CD8-positive, alpha-beta memory T cell (primary cell): Measurements from ENCODE around the gene PHC2. TPM values are rescaled to one million over a fixed set of nuclear protein-coding genes. Genes with fewer than 3 reads are reported as not detected.

Experiments used
- CTCF ChIA-PET: fragments of 350-600 bp; sonication (Branson Sonifier 250); formaldehyde crosslinking; loops from one replicate; lab custom pipeline; 2021; ENCODE audit warnings: antibody characterized with exemption; lab: Charles Lee
- POLR2A ChIA-PET: fragments of 350-600 bp; sonication (Branson Sonifier 250); formaldehyde crosslinking; loops from one replicate; lab custom pipeline; 2021; ENCODE audit warnings: antibody characterized with exemption; lab: Charles Lee
- DNase-seq, 5 donors: peaks; one replicate each; pipeline versions ENCODE4 v3.0.0 to v3.0.0-alpha.2; 2020 to 2022; ENCODE audit warnings: mixed read lengths in 1 of 5
- H3K27ac ChIP-seq: one replicate; pipeline ENCODE4 v1.7.0; 2013; ENCODE audit warnings: low read depth, mild to moderate bottlenecking, low read length, moderate library complexity
- H3K27me3 ChIP-seq: 2 replicates; pipeline ENCODE4 v1.7.0; 2013; ENCODE audit warnings: low read length, mild to moderate bottlenecking; ENCODE audit not compliant: insufficient read depth, poor library complexity, severe bottlenecking
- H3K36me3 ChIP-seq: 2 replicates; pipeline ENCODE4 v1.7.0; 2013; ENCODE audit warnings: mild to moderate bottlenecking, low read length, moderate library complexity; ENCODE audit not compliant: insufficient read depth
- H3K4me1 ChIP-seq: 2 replicates; pipeline ENCODE4 v1.7.0; 2013; ENCODE audit warnings: mild to moderate bottlenecking, low read length, moderate library complexity; ENCODE audit not compliant: insufficient read depth
- H3K4me3 ChIP-seq: 2 replicates; pipeline ENCODE4 v1.7.0; 2013; ENCODE audit warnings: mild to moderate bottlenecking, low read length
- H3K9me3 ChIP-seq: 2 replicates; pipeline ENCODE4 v1.7.0; 2013; ENCODE audit warnings: mild to moderate bottlenecking, low read length
- H3K27ac Mint-ChIP-seq, 8 donors: one replicate each; pipeline ENCODE4 v1.8.0; 2020 to 2021; ENCODE audit warnings: mixed read lengths in 8 of 8, mild to moderate bottlenecking in 6 of 8, inconsistent platforms in 3 of 8, moderate library complexity in 3 of 8
- H3K27me3 Mint-ChIP-seq, 2 donors: one replicate each; pipeline ENCODE4 v1.8.0; 2020 to 2021; ENCODE audit warnings: mixed read lengths in 2 of 2, mild to moderate bottlenecking in 1 of 2, moderate library complexity in 1 of 2
- H3K36me3 Mint-ChIP-seq, 3 donors: one replicate each; pipeline ENCODE4 v1.8.0; 2020 to 2021; ENCODE audit warnings: mixed read lengths in 3 of 3, inconsistent platforms in 1 of 3, mild to moderate bottlenecking in 1 of 3
- H3K4me1 Mint-ChIP-seq, 3 donors: one replicate each; pipeline ENCODE4 v1.8.0; 2020 to 2021; ENCODE audit warnings: mixed read lengths in 3 of 3, inconsistent platforms in 1 of 3, mild to moderate bottlenecking in 1 of 3
- H3K4me3 Mint-ChIP-seq, 7 donors: one replicate each; pipeline ENCODE4 v1.8.0; 2020 to 2021; ENCODE audit warnings: mixed read lengths in 7 of 7, mild to moderate bottlenecking in 6 of 7, moderate library complexity in 4 of 7, inconsistent platforms in 2 of 7
- H3K9me3 Mint-ChIP-seq, 5 donors: one replicate each; pipeline ENCODE4 v1.8.0; 2020 to 2022; ENCODE audit warnings: mixed read lengths in 5 of 5, mild to moderate bottlenecking in 3 of 5, moderate library complexity in 2 of 5, inconsistent platforms in 1 of 5
- polyA plus RNA-seq: library from polyadenylated mRNA; unstranded; fragments of 300-500 nt; fragmentation: Illumina TruSeq; gene quantifications from one replicate; pipeline ENCODE4 v1.2.3, GENCODE V29; 2021
- total RNA-seq, 2 experiments: library from RNA; stranded (reverse); gene quantifications; one replicate each; pipeline ENCODE4 v1.2.3, GENCODE V29; 2021

Gene PHC2
- 10 to 100 TPM; 25.5 to 25.8 TPM for total RNA-seq
- polyA plus RNA-seq, result 34.2 TPM

GRCh38 chr1:33430692-33431593 lies at the start of gene PHC2:
TSS of gene PHC2 (minus strand) at chr1:33431095. CDS start at chr1:33375539, 55,556 bp downstream.
- CTCF ChIA-PET, result interaction anchor here (1.0 kb wide), 1 partner anchor 79 kb away, joined by 3 read pairs; no protein-coding TSS in a partner anchor
- Histone ChIP-seq H3K9me3 (no peaks in the 10 kb centered on the region), H3K4me3 (peak within 1 kb of the TSS; percentile 21), H3K27ac (no peak within 1 kb of the TSS), H3K36me3 (no peaks in the 10 kb centered on the region), H3K27me3 (peaks cover 32% of the 10 kb centered on the region), H3K4me1 (peaks cover 10% of the 10 kb centered on the region)
- Mint-ChIP-seq H3K9me3 (no peaks in the 10 kb centered on the region), H3K27ac (peak within 1 kb of the TSS in 7 of 8 donors; percentile 19 to 82 (median 68)), H3K36me3 (peaks cover 0 to under 1% (median 0%) of the 10 kb centered on the region in 3 donors), H3K4me1 (peaks cover 4 to 5% (median 5%) of the 10 kb centered on the region in 3 donors), H3K4me3 (peak within 1 kb of the TSS; percentile 22 to 89 (median 74)), H3K27me3 (peaks cover 5 to 10% of the 10 kb centered on the region in 2 donors)
- POLR2A ChIA-PET, result no interaction called here
- DNase-seq, result peak; percentile 77 to 94 (median 91)

GRCh38 chr1:33477451-33477850 lies 46.6 kb upstream of the PHC2 start:
- H3K27me3 ChIP-seq, result no peaks in the 10 kb centered on the region
- CTCF ChIA-PET, result no interaction called here

GRCh38 chr1:33473900-33474299 lies 43.0 kb upstream of the PHC2 start:
- DNase-seq, result no peak
- Mint-ChIP-seq H3K27me3 (no peaks in the 10 kb centered on the region), H3K4me1 (peaks cover 27 to 34% (median 33%) of the 10 kb centered on the region in 3 donors), H3K4me3 (peak overlapping the region in 2 of 7 donors; percentile 35 to 87), H3K36me3 (peaks cover 0 to 2% (median 0%) of the 10 kb centered on the region in 3 donors), H3K27ac (peak overlapping the region in 5 of 8 donors; percentile 2 to 99 (median 74)), H3K9me3 (no peaks in the 10 kb centered on the region)
- Histone ChIP-seq H3K4me3 (no peak overlapping the region), H3K9me3 (no peaks in the 10 kb centered on the region), H3K27me3 (no peaks in the 10 kb centered on the region), H3K27ac (no peak overlapping the region), H3K36me3 (no peaks in the 10 kb centered on the region), H3K4me1 (peaks cover 15% of the 10 kb centered on the region)
- ChIA-PET CTCF (no interaction called here), POLR2A (no interaction called here)

More at GRCh38 chr1:33477451-33477850, 46.6 kb upstream of the PHC2 start:
- Mint-ChIP-seq H3K4me3 (no peak overlapping the region), H3K27ac (peak overlapping the region in 1 of 8 donors; percentile 5), H3K36me3 (peaks cover 0 to 25% (median 7%) of the 10 kb centered on the region in 3 donors), H3K4me1 (peaks cover 12 to 14% (median 13%) of the 10 kb centered on the region in 3 donors), H3K9me3 (no peaks in the 10 kb centered on the region), H3K27me3 (no peaks in the 10 kb centered on the region)
- Histone ChIP-seq H3K4me3 (no peak overlapping the region), H3K4me1 (peaks cover 6% of the 10 kb centered on the region), H3K27ac (no peak overlapping the region), H3K36me3 (no peaks in the 10 kb centered on the region), H3K9me3 (no peaks in the 10 kb centered on the region)
- no peak for DNase-seq
- POLR2A ChIA-PET, result no interaction called here

GRCh38 chr1:33472269-33472980 lies 41.5 kb upstream of the PHC2 start, which contains the start of gene ZSCAN20:
TSS of gene ZSCAN20 (plus strand) at chr1:33472645. CDS start at chr1:33479289, 6,644 bp downstream.
- peak within 1 kb of the TSS; percentile 62 to 98 (median 93) for H3K4me3 Mint-ChIP-seq
- H3K27ac ChIP-seq, result no peak within 1 kb of the TSS

GRCh38 chr1:33471416-33471815 lies 40.5 kb upstream of the PHC2 start:
- ChIA-PET POLR2A (no interaction called here), CTCF (interaction anchor here (0.9 to 2.3 kb wide), 6 partner anchors 12 to 344 kb away, joined by 3 to 15 read pairs (median 6); no protein-coding TSS in a partner anchor)
- no peaks in the 10 kb centered on the region for H3K9me3 Mint-ChIP-seq
- H3K4me1 Mint-ChIP-seq, result peaks cover 27 to 34% (median 33%) of the 10 kb centered on the region in 3 donors
- no peaks in the 10 kb centered on the region for H3K36me3 Mint-ChIP-seq
- Histone ChIP-seq H3K27me3 (no peaks in the 10 kb centered on the region), H3K36me3 (no peaks in the 10 kb centered on the region), H3K4me3 (peak overlapping the region; percentile 49), H3K9me3 (no peaks in the 10 kb centered on the region), H3K27ac (no peak overlapping the region), H3K4me1 (peaks cover 15% of the 10 kb centered on the region)
- peak overlapping the region in 1 of 8 donors; percentile 12 for H3K27ac Mint-ChIP-seq
- no peaks in the 10 kb centered on the region for H3K27me3 Mint-ChIP-seq
- DNase-seq, result no peak
- H3K4me3 Mint-ChIP-seq, result peak overlapping the region in 5 of 7 donors; percentile 19 to 96 (median 39)

More at GRCh38 chr1:33472269-33472980, 41.5 kb upstream of the PHC2 start, which contains the start of gene ZSCAN20:
- H3K27me3 Mint-ChIP-seq, result no peaks in the 10 kb centered on the region
- ChIA-PET CTCF (interaction anchor here (2.0 to 2.3 kb wide), 2 partner anchors 17 to 177 kb away, joined by 7 to 15 read pairs; no protein-coding TSS in a partner anchor), POLR2A (interaction anchor here (0.6 kb wide), 1 partner anchor 632 kb away, joined by 4 read pairs; no protein-coding TSS in a partner anchor)
- H3K9me3 Mint-ChIP-seq, result no peaks in the 10 kb centered on the region
- Histone ChIP-seq H3K27me3 (no peaks in the 10 kb centered on the region), H3K36me3 (no peaks in the 10 kb centered on the region), H3K4me3 (peak within 1 kb of the TSS; percentile 49), H3K4me1 (peaks cover 15% of the 10 kb centered on the region), H3K9me3 (no peaks in the 10 kb centered on the region)
- H3K36me3 Mint-ChIP-seq, result no peaks in the 10 kb centered on the region
- peaks cover 27 to 34% (median 33%) of the 10 kb centered on the region in 3 donors for H3K4me1 Mint-ChIP-seq
- H3K27ac Mint-ChIP-seq, result peak within 1 kb of the TSS; percentile 2 to 99 (median 92)
- peak; percentile 66 to 87 (median 77) for DNase-seq

GRCh38 chr1:33470495-33471012 lies 39.7 kb upstream of the PHC2 start:
- Mint-ChIP-seq H3K27me3 (no peaks in the 10 kb centered on the region), H3K27ac (peak overlapping the region in 4 of 8 donors; percentile 36 to 76 (median 64)), H3K9me3 (no peaks in the 10 kb centered on the region), H3K4me1 (peaks cover 27 to 34% (median 33%) of the 10 kb centered on the region in 3 donors), H3K36me3 (no peaks in the 10 kb centered on the region), H3K4me3 (peak overlapping the region; percentile 10 to 52 (median 38))
- ChIA-PET CTCF (interaction anchor here (0.6 to 2.3 kb wide), 6 partner anchors 11 to 216 kb away, joined by 3 to 15 read pairs (median 5); no protein-coding TSS in a partner anchor), POLR2A (no interaction called here)
- Histone ChIP-seq H3K36me3 (no peaks in the 10 kb centered on the region), H3K27me3 (no peaks in the 10 kb centered on the region), H3K27ac (no peak overlapping the region), H3K4me1 (peaks cover 15% of the 10 kb centered on the region), H3K9me3 (no peaks in the 10 kb centered on the region), H3K4me3 (no peak overlapping the region)
- peak; percentile 12 to 57 (median 23) for DNase-seq

- no peaks in the 10 kb centered on the region for H3K9me3 Mint-ChIP-seq
- Histone ChIP-seq H3K4me1 (peaks cover 15% of the 10 kb centered on the region), H3K36me3 (no peaks in the 10 kb centered on the region), H3K27ac (no peak overlapping the region), H3K9me3 (no peaks in the 10 kb centered on the region), H3K27me3 (no peaks in the 10 kb centered on the region), H3K4me3 (no peak overlapping the region)
- H3K4me1 Mint-ChIP-seq, result peaks cover 27 to 34% (median 33%) of the 10 kb centered on the region in 3 donors
- H3K4me3 Mint-ChIP-seq, result no peak overlapping the region
- ChIA-PET CTCF (interaction anchor here (0.6 to 2.0 kb wide), 3 partner anchors 10 to 174 kb away, joined by 3 to 7 read pairs (median 5); no protein-coding TSS in a partner anchor), POLR2A (no interaction called here)
- DNase-seq, result no peak
- no peaks in the 10 kb centered on the region for H3K27me3 Mint-ChIP-seq
- H3K36me3 Mint-ChIP-seq, result no peaks in the 10 kb centered on the region
- peak overlapping the region in 1 of 8 donors; percentile 19 for H3K27ac Mint-ChIP-seq
Observed at GRCh38 chr1:33469691-33470090, 38.8 kb upstream of the PHC2 start.
